ENCODE results near the gene STAT6.
"Not testable (repeated sequence)": the region's sequence is repeated elsewhere in the genome, so short reads cannot be mapped to it uniquely, and the experiment has no call there.

STAT6 gene

GRCh38 chr12:57127726-57128518 is 16.8 kb upstream of the STAT6 start, which contains the start of gene LRP1:
TSS of gene LRP1 (plus strand) at chr12:57128483. CDS start at chr12:57128965, 482 bp downstream.
- peak; percentile 38 to 68 (median 55) for DNase-seq (ENCODE audit: low read depth in 2 of 3, low spot score in 1 of 3)

GRCh38 chr12:57127101-57127725 is 16.1 kb upstream of the STAT6 start:
- peak in 2 of 3 donors; percentile 17 to 24 for DNase-seq (ENCODE audit: low read depth in 2 of 3, low spot score in 1 of 3)

GRCh38 chr12:57126561-57126960 is 15.4 kb upstream of the STAT6 start:
- DNase-seq (ENCODE audit: low read depth in 2 of 3, low spot score in 1 of 3) = no peak

GRCh38 chr12:57126061-57126460 is 14.9 kb upstream of the STAT6 start:
- DNase-seq (ENCODE audit: low read depth in 2 of 3, low spot score in 1 of 3) = no peak

- peak; percentile 59 to 84 (median 61) for DNase-seq (ENCODE audit: low read depth in 2 of 3, low spot score in 1 of 3)
Measured at GRCh38 chr12:57124261-57124877, 13.2 kb upstream of the STAT6 start.

- no peak for DNase-seq (ENCODE audit: low read depth in 2 of 3, low spot score in 1 of 3)
Measured at GRCh38 chr12:57123813-57124212, 12.7 kb upstream of the STAT6 start.

- not testable (repeated sequence) for DNase-seq (ENCODE audit: low read depth in 2 of 3, low spot score in 1 of 3)
Measured at GRCh38 chr12:57120718-57121117, 9.6 kb upstream of the STAT6 start.

GRCh38 chr12:57119294-57120085 is 8.3 kb upstream of the STAT6 start:
- DNase-seq (ENCODE audit: low read depth in 2 of 3, low spot score in 1 of 3) = no peak

GRCh38 chr12:57118711-57119271 is 7.6 kb upstream of the STAT6 start:
- no peak for DNase-seq (ENCODE audit: low read depth in 2 of 3, low spot score in 1 of 3)

- DNase-seq (ENCODE audit: low read depth in 2 of 3, low spot score in 1 of 3) = no peak
Measured at GRCh38 chr12:57116580-57117281, 5.6 kb upstream of the STAT6 start.

GRCh38 chr12:57112492-57113294 is 1.5 kb upstream of the STAT6 start:
- peak in 1 of 3 donors; percentile 84 for DNase-seq (ENCODE audit: low read depth in 2 of 3, low spot score in 1 of 3)

- DNase-seq (ENCODE audit: low read depth in 2 of 3, low spot score in 1 of 3) = peak; percentile 56 to 78 (median 69)
Measured at GRCh38 chr12:57110104-57111030, 795 bp downstream of the STAT6 start.

GRCh38 chr12:57109207-57110103 is 1.7 kb downstream of the STAT6 start:
- no peak for DNase-seq (ENCODE audit: low read depth in 2 of 3, low spot score in 1 of 3)

GRCh38 chr12:57107456-57108155 is 3.6 kb downstream of the STAT6 start:
- DNase-seq (ENCODE audit: low read depth in 2 of 3, low spot score in 1 of 3) = no peak

- DNase-seq (ENCODE audit: low read depth in 2 of 3, low spot score in 1 of 3) = no peak
Measured at GRCh38 chr12:57106021-57106708, 5.0 kb downstream of the STAT6 start.
